ENCODE measurements around the gene MCAT.

Gene MCAT

DNA sequence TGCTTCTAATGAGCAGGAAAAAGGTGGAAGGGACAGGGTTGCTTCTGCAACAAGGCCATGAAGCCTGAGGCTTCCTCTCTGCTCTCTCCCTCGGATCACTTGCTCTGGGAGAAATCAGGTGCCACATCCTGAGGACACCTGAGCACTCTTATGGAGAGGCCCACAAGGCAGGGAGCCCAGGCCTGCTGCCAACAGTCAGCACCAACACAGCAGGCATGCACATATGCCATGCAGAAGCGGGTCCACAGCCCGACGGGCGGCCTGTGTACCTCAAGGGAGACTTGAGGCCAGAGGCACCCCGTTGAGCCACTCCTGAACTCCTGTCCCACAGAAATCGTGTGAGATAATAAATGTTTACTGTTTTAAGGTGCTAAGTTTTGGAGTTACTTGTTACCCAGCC lies 34.3 kb upstream of the MCAT start:
- TF ChIP-seq POLR2AphosphoS5 (IDR thresholded peaks at IDR 0.05; ENCODE audit: low read depth) (no peak), CTCF (IDR thresholded peaks at IDR 0.05; ENCODE audit: insufficient read depth, low read length) (no peak), SPI1 (IDR thresholded peaks at IDR 0.05; ENCODE audit: borderline replicate concordance, low read depth) (no peak), GABPA (IDR thresholded peaks at IDR 0.05; ENCODE audit: low read depth) (no peak)
- TF ChIP-seq, protein P1, sequence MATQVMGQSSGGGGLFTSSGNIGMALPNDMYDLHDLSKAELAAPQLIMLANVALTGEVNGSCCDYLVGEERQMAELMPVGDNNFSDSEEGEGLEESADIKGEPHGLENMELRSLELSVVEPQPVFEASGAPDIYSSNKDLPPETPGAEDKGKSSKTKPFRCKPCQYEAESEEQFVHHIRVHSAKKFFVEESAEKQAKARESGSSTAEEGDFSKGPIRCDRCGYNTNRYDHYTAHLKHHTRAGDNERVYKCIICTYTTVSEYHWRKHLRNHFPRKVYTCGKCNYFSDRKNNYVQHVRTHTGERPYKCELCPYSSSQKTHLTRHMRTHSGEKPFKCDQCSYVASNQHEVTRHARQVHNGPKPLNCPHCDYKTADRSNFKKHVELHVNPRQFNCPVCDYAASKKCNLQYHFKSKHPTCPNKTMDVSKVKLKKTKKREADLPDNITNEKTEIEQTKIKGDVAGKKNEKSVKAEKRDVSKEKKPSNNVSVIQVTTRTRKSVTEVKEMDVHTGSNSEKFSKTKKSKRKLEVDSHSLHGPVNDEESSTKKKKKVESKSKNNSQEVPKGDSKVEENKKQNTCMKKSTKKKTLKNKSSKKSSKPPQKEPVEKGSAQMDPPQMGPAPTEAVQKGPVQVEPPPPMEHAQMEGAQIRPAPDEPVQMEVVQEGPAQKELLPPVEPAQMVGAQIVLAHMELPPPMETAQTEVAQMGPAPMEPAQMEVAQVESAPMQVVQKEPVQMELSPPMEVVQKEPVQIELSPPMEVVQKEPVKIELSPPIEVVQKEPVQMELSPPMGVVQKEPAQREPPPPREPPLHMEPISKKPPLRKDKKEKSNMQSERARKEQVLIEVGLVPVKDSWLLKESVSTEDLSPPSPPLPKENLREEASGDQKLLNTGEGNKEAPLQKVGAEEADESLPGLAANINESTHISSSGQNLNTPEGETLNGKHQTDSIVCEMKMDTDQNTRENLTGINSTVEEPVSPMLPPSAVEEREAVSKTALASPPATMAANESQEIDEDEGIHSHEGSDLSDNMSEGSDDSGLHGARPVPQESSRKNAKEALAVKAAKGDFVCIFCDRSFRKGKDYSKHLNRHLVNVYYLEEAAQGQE (IDR thresholded peaks at IDR 0.05; ENCODE audit: insufficient replicate concordance, low read depth), result no peak
- H3K4me3 ChIP-seq (replicated peaks; ENCODE audit: insufficient read depth, low read length), result no peak overlapping the region
- H3K27me3 ChIP-seq (ENCODE audit: insufficient read depth, poor library complexity, severe bottlenecking), result no peaks in the 10 kb centered on the region
- H3K27ac ChIP-seq (replicated peaks), result no peak overlapping the region
- no peak for DNase-seq (ENCODE audit: low read depth in 1 of 2, low spot score in 1 of 2)

DNA sequence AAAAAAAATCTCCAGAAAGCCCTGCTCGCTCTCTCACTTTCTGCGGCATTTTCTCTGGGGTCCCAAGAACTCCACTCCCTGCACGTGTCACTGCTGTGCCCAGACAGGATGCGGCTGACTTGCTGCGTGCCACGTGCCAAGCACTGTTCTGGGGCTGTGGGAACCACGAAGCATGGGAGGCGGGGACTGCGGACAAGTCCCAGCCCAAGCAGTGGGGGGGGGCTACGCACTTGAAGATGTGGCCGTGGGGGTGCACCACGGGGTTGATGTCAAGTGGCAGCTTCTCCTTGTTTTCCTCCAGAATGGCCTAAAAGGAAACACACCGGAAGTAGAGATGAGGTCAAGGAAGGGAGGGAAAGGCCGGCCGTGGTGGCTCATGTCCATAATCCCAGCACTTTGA lies 32.9 kb upstream of the MCAT start:
- no peaks in the 10 kb centered on the region for H3K27me3 ChIP-seq (ENCODE audit: insufficient read depth, poor library complexity, severe bottlenecking)
- no peak overlapping the region for H3K4me3 ChIP-seq (replicated peaks; ENCODE audit: insufficient read depth, low read length)
- no peak for DNase-seq (ENCODE audit: low read depth in 1 of 2, low spot score in 1 of 2)

DNA sequence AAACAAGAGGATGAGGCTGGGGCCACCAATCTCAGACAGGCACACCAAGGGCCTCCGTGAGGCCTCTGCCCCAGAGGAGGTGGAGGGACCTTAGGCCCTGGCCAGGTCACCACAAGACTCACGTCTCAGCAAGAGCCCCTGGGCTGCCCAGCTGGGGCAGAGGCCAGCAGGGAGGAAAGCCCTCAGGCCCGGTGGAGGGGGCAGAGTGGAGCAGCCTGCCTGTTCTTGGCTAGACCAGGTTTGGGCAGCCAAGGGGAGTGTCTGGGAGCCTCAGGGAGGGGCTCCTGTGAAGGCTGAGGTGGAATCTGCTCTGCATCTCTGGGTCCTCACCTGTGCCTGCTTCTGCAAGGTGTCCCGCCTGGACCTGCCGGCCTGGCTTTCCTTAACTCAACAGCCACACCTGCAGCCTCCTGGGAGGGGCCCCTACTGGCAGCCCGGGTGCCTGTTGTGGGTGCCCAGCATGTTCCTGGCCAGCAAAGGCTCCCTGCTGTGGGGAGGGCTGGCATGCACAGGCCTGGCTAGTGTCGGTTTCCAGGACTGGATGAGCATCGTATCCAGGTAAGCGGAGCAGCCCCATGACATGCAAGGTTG lies 31.8 kb upstream of the MCAT start:
- TF ChIP-seq SPI1 (IDR thresholded peaks at IDR 0.05; ENCODE audit: borderline replicate concordance, low read depth) (no peak), CTCF (IDR thresholded peaks at IDR 0.05; ENCODE audit: insufficient read depth, low read length) (no peak), POLR2AphosphoS5 (IDR thresholded peaks at IDR 0.05; ENCODE audit: low read depth) (no peak), GABPA (IDR thresholded peaks at IDR 0.05; ENCODE audit: low read depth) (no peak)
- TF ChIP-seq, protein P1 (IDR thresholded peaks at IDR 0.05; ENCODE audit: insufficient replicate concordance, low read depth), result no peak
- Histone ChIP-seq H3K4me3 (replicated peaks; ENCODE audit: insufficient read depth, low read length) (no peak overlapping the region), H3K27me3 (ENCODE audit: insufficient read depth, poor library complexity, severe bottlenecking) (no peaks in the 10 kb centered on the region), H3K27ac (replicated peaks) (no peak overlapping the region)
- DNase-seq (ENCODE audit: low read depth in 1 of 2, low spot score in 1 of 2), result no peak

More for the DNA sequence above, 32.9 kb upstream of the MCAT start:
- TF ChIP-seq SPI1 (IDR thresholded peaks at IDR 0.05; ENCODE audit: borderline replicate concordance, low read depth) (no peak), POLR2AphosphoS5 (IDR thresholded peaks at IDR 0.05; ENCODE audit: low read depth) (no peak), CTCF (IDR thresholded peaks at IDR 0.05; ENCODE audit: insufficient read depth, low read length) (no peak), GABPA (IDR thresholded peaks at IDR 0.05; ENCODE audit: low read depth) (no peak)
- TF ChIP-seq, protein P1 (IDR thresholded peaks at IDR 0.05; ENCODE audit: insufficient replicate concordance, low read depth), result no peak
- H3K27ac ChIP-seq (replicated peaks), result no peak overlapping the region

All from HL-60 (cell line).